SK-N-SH treated with all-trans-retinoic acid at 6 μM for 48 hours (cell line): ENCODE measurements around the gene TSPAN9.

ENCODE experiments used
- ATAC-seq: fragments of 200-7000 bp; cut with Tn5 transposase; 3 replicates; pipeline ENCODE4 v1.9.1; 2020; ENCODE audit warnings: mild to moderate bottlenecking, moderate library complexity
- BACH2 ChIP-seq: fragments of 250-450 bp; sonication (Bioruptor Pico); IDR thresholded peaks from 2 replicates; pipeline ENCODE4 v1.9.0; 2021; ENCODE audit warnings: mild to moderate bottlenecking, borderline replicate concordance
- CREB5 ChIP-seq: fragments of 250-450 bp; sonication (Bioruptor Pico); IDR thresholded peaks from 2 replicates; pipeline ENCODE4 v1.5.1; 2020; ENCODE audit warnings: low read depth, mild to moderate bottlenecking, moderate library complexity
- CSDC2 ChIP-seq: fragments of 250-450 bp; sonication (Bioruptor Pico); IDR thresholded peaks from 2 replicates; pipeline ENCODE4 v1.5.0; 2020; ENCODE audit warnings: mild to moderate bottlenecking, moderate library complexity
- CSRNP3 ChIP-seq: fragments of 250-450 bp; sonication (Bioruptor Pico); IDR thresholded peaks from 2 replicates; pipeline ENCODE4 v1.5.1; 2021; ENCODE audit warnings: mild to moderate bottlenecking, moderate library complexity
- ESRRG ChIP-seq: fragments of 250-450 bp; sonication (Bioruptor Pico); IDR thresholded peaks from 2 replicates; pipeline ENCODE4 v1.6.1; 2021; ENCODE audit warnings: mild to moderate bottlenecking
- GLIS3 ChIP-seq: fragments of 250-450 bp; sonication (Bioruptor Pico); IDR thresholded peaks from 2 replicates; pipeline ENCODE4 v1.5.0; 2020; ENCODE audit warnings: mild to moderate bottlenecking, moderate library complexity
- ISL1 ChIP-seq: fragments of 250-450 bp; sonication (Bioruptor Pico); IDR thresholded peaks from 2 replicates; pipeline ENCODE4 v2.1.2; 2022; ENCODE audit warnings: mild to moderate bottlenecking, moderate library complexity
- OSR1 ChIP-seq: fragments of 250-450 bp; sonication (Bioruptor Pico); IDR thresholded peaks from 2 replicates; pipeline ENCODE4 v1.8.0; 2022; ENCODE audit warnings: moderate library complexity, mild to moderate bottlenecking, inconsistent platforms
- PATZ1 ChIP-seq: fragments of 250-450 bp; sonication (Bioruptor Pico); IDR thresholded peaks from 2 replicates; pipeline ENCODE4 v1.8.0; 2020; ENCODE audit warnings: mild to moderate bottlenecking, moderate library complexity, borderline replicate concordance
- POU6F1 ChIP-seq: fragments of 250-450 bp; sonication (Bioruptor Pico); IDR thresholded peaks from 2 replicates; pipeline ENCODE4 v1.8.0; 2021; ENCODE audit warnings: low read depth, mild to moderate bottlenecking, moderate library complexity, borderline replicate concordance
- PPARA ChIP-seq: fragments of 250-450 bp; sonication (Bioruptor Pico); IDR thresholded peaks from 2 replicates; pipeline ENCODE4 v1.5.0; 2020; ENCODE audit warnings: mild to moderate bottlenecking, borderline replicate concordance
- RARB ChIP-seq: fragments of 250-450 bp; sonication (Bioruptor Pico); IDR thresholded peaks from 2 replicates; pipeline ENCODE4 v1.8.0; 2021; ENCODE audit warnings: mild to moderate bottlenecking, moderate library complexity
- SNAI2 ChIP-seq: fragments of 250-450 bp; sonication (Bioruptor Pico); IDR thresholded peaks from 2 replicates; pipeline ENCODE4 v1.5.0; 2020; ENCODE audit warnings: mild to moderate bottlenecking, moderate library complexity
- TCF4 ChIP-seq: fragments of 250-450 bp; sonication (Bioruptor Pico); IDR thresholded peaks from 2 replicates; pipeline ENCODE4 v1.8.0; 2021; ENCODE audit warnings: mild to moderate bottlenecking, moderate library complexity, borderline replicate concordance
- TOX ChIP-seq: fragments of 250-450 bp; sonication (Bioruptor Pico); IDR thresholded peaks from 2 replicates; pipeline ENCODE4 v1.8.0; 2021; ENCODE audit warnings: mild to moderate bottlenecking, moderate library complexity, borderline replicate concordance
- TSHZ2 ChIP-seq: fragments of 250-450 bp; sonication (Bioruptor Pico); IDR thresholded peaks from 2 replicates; pipeline ENCODE4 v1.5.0; 2020; ENCODE audit warnings: mild to moderate bottlenecking, moderate library complexity
- ZC3H10 ChIP-seq: fragments of 250-450 bp; sonication (Bioruptor Pico); IDR thresholded peaks from 2 replicates; pipeline ENCODE4 v1.5.1; 2021; ENCODE audit warnings: mild to moderate bottlenecking, moderate library complexity
- ZFP3 ChIP-seq: fragments of 250-450 bp; sonication (Bioruptor Pico); IDR thresholded peaks from 2 replicates; pipeline ENCODE4 v1.5.0; 2020; ENCODE audit warnings: mild to moderate bottlenecking, moderate library complexity
- ZFP30 ChIP-seq: fragments of 450-650 bp; formaldehyde crosslinking; IDR thresholded peaks from 2 replicates; pipeline ENCODE4 v1.5.0; 2022; ENCODE audit warnings: mild to moderate bottlenecking, moderate library complexity
- ZNF565 ChIP-seq: fragments of 450-650 bp; formaldehyde crosslinking; conservative IDR thresholded peaks from 2 replicates; pipeline ENCODE4 v1.5.0; 2020; ENCODE audit warnings: low read depth, mild to moderate bottlenecking, moderate library complexity
- ZNF70 ChIP-seq: fragments of 450-650 bp; formaldehyde crosslinking; IDR thresholded peaks from 2 replicates; pipeline ENCODE4 v1.5.0; 2020; ENCODE audit warnings: mild to moderate bottlenecking, moderate library complexity
- ZNF8 ChIP-seq: fragments of 450-650 bp; formaldehyde crosslinking; IDR thresholded peaks from 2 replicates; pipeline ENCODE4 v1.5.0; 2020; ENCODE audit warnings: mild to moderate bottlenecking, moderate library complexity

The TSPAN9 gene

GRCh38 chr12:3282384-3282670 is 205.1 kb downstream of the TSPAN9 start:
- ATAC-seq, result no peak
- no peak for TF ChIP-seq OSR1
- no peak for TF ChIP-seq ZC3H10
- TF ChIP-seq TOX, result no peak
- TF ChIP-seq PPARA (CRISPR knock-in tag), result no peak
- no peak for TF ChIP-seq PATZ1 (CRISPR knock-in tag)
- TF ChIP-seq, all 23 proteins: peak for 0

- ATAC-seq, result no peak
- TF ChIP-seq CREB5 (CRISPR knock-in tag) (no peak), ZFP3 (CRISPR knock-in tag) (no peak), TSHZ2 (CRISPR knock-in tag) (no peak), RARB (no peak), PATZ1 (CRISPR knock-in tag) (no peak), CSRNP3 (CRISPR knock-in tag) (no peak), OSR1 (no peak), SNAI2 (CRISPR knock-in tag) (no peak), TCF4 (CRISPR knock-in tag) (no peak), PPARA (CRISPR knock-in tag) (no peak), ESRRG (CRISPR knock-in tag) (no peak), ZFP30 (CRISPR knock-in tag) (no peak), ZNF70 (no peak), ZNF565 (CRISPR knock-in tag) (no peak), POU6F1 (no peak), TOX (no peak), ZNF8 (no peak), CSDC2 (CRISPR knock-in tag) (no peak)
Observed at GRCh38 chr12:3283137-3283680, 206.0 kb downstream of the TSPAN9 start.

- no peak for ATAC-seq
- TF ChIP-seq ZNF565 (CRISPR knock-in tag) (no peak), ISL1 (CRISPR knock-in tag) (no peak), BACH2 (CRISPR knock-in tag) (no peak), CREB5 (CRISPR knock-in tag) (no peak), GLIS3 (CRISPR knock-in tag) (no peak), ZNF70 (no peak), POU6F1 (no peak), OSR1 (no peak), CSRNP3 (CRISPR knock-in tag) (no peak), SNAI2 (CRISPR knock-in tag) (no peak)
Observed at GRCh38 chr12:3284405-3284804, 207.2 kb downstream of the TSPAN9 start.
